ENCODE results near the gene DDAH1.

The DDAH1 gene

DNA sequence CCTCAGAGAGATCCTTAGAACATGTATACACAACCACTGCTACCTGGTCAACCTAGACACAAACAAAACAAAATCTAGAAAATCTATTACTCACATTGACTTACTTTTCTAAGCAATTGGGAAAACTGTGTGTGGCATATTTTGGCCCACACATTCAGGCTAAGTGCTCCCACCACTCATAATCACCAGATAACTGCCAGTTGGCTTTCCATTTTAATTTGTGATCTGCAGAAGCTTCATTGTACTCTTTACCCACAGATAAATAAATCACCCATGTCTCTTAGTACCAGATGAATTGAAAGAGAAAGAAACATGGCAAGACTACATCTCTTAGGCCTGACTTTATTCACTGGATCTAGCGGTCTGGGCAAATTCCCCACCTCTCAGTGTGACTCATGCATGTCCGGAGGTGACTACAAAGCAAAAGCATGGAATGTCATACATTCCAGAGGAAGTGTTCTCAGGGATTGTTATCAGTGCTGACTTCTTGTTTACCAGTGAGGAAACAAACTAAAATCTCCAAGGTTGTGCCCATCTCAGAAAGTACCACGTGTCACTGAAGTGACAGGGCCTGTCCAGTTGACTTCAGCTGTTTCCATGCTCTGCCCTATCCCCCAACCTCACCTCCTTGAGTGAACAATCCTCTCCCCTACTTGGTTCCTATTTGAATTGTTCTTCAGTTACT lies 136.1 kb downstream of the DDAH1 start:
- no peak for DNase-seq (ENCODE audit: low spot score)

DNA sequence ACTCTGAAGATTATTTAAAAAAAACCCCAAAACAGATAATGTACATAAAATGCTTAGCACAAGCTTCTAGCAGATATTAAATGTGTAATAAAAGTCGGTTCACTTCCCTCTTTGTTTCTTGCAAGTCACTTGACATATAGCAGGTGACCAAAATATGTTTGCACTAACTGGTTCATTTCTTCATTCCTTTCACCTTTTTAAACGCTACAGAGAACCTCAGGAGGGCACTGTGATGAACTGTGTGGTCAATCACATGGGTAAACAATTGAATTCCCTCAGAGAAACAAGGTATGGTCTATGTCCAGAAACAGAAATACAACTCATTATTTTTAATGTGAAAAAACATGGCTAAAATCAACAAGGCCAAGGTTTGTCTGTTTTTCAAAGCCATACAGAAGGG lies 137.2 kb downstream of the DDAH1 start:
- DNase-seq (ENCODE audit: low spot score) = no peak

DNA sequence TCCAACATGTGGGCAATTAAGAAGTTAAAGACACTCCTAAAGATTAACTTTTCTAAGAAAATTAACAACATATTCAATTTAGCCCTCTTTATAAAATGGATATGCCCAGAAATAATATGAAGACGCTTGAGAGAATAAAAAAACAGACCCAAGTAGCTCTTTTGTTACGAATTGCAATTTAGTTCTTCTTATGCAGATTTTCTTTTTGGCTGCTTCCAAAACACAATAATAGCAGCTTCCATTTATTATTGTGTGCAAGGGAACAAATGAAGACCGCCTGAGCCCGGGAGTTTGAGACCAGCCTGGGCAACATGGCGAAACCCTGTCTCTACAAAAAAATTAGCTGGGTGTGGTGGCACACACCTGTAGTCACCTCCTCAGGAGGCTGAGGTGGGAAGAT lies 138.1 kb downstream of the DDAH1 start:
- DNase-seq (ENCODE audit: low spot score) = no peak

DNA sequence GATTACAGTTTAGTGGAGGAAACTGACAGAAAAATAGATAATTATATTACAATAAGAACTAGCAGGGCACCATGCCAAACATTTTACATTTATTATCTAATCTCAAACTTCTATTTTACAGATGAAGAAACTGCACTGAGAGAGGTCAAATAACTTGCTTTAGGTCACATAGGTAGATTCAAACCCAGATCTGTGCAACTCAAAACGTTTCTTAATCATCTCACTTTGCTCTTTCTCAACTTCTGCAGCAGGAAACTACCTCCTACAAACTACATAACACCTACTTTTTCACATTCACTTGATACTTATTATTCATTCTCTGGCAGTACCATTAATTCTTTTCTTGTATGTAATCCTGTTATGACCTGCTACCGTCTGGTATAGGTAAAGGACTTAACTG lies 138.6 kb downstream of the DDAH1 start:
- DNase-seq (ENCODE audit: low spot score) = no peak

DNA sequence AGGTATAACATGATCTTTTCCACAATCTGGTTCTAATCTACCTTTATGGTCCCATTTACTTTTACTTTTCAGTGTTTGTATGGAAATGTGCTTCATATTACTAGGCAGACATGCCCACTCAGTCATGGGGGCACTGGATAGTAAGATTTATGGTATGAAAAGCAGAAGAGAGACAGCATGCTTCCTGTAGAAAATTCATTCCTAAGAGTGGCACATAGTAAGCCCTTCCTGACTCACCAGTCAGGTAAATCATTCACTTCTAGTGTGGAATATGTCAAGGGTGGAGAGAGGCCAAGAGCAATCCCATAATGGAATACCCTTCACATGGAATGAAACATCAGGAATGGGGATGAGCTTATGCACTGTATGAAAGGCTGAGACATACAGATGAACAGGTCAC lies 139.0 kb downstream of the DDAH1 start:
- no peak for DNase-seq (ENCODE audit: low spot score)

DNA sequence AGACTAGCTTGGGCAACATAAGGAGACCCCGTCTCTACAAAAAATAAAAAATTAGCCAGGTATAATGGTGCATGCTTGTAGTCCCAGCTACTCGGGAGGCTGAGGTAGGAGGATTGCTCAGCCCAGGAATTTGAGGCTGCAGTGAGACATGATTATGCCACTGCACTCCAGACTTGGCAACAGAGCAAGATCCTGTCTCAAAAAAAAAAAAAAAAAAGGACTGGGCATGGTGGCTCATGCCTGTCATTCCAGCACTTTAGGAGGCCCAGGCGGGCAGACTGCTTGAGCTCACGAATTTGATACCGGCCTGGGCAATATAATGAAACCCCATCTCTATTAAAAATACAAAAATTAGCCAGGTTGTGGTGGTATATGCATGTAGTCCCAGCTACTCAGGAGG lies 141.2 kb downstream of the DDAH1 start:
- no peak for DNase-seq (ENCODE audit: low spot score)

DNA sequence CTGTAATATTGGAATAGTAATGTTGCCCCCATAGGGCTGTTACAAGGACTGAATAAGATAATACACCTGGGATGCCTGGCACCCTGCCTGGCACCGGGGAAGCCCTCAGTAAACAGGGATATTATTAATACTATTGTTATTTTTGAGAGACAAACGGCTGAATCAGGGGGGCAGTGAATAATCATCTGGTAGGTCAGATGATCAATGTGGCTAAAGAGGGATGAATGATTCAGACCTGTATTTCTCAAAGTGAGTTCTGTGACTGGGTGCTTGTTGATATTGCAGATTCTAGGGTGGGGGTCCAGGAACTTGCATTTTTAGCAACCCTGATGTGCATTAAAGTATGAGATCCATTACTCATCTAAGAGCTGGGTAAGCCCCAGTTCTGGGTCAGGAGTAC lies 142.3 kb downstream of the DDAH1 start:
- DNase-seq (ENCODE audit: low spot score) = no peak

DNA sequence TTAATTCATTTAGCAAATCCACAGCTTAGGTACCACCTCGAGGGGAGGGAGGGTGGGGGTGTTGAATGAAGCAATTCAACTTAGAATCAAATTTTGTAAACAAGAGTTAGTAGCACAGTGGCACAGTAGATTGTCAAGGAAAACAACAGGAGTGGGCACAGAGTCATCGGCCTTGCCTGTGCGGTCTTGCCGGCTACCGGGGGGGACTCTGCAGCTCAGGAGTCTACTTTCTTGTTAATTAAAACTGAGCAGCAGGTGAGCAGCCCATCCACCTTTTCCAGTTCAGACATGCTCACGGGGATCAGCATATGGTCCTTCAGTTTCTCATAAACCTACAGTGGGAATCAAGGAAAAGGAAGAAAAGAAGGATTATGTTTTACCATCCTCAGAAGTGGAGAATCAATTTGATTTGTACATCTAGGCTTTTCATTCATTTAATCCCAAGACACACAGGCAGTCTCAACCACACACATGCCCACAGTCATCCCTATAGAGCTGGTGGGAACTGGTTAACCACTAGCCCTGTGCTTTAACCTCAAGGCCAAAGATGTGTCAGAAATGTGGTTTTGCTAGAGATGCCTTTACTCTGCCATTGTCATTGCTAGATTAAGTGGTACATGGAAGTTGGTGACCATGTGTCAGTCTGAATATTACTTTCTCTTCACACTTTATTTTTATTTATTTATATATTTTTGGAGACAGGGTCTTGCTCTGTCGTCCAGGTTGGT lies 143.6 kb downstream of the DDAH1 start:
- DNase-seq (ENCODE audit: low spot score) = no peak

DNA sequence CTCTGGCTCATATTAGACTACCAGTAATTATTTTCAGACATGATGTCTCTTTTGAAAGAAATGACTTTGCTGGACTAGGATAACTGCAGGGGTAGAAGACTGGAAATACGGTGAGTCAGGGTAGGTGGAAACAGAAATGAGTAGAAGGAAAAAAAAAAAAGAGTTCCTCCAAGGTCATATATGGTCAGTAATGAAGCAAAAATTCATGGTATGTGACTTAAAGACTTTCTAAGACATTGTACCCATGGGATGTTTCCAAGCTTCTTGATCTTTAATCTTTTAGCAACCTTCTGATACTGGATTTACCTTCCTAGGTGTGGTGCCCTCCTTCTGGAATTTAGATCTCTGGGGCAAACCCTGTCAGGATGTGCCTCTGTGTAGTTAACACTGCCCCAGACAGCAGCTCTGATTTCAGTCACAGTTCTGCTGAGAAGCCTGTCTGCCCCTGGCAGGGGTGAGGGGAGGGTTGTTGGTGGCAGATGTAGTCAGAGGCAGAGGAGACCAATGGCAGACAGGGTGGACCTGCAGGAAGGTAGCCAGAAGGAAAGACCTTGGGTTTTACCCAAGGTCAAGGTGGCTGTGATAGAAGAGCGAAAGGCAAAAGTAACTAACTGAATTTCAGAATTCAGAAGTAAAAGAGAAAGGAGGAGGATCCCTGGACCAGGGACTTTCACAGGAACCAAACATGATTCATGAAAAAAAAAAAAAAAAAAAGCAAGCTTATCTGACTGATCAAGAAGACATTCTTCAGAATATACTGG lies 144.4 kb downstream of the DDAH1 start:
- DNase-seq (ENCODE audit: low spot score) = no peak

DNA sequence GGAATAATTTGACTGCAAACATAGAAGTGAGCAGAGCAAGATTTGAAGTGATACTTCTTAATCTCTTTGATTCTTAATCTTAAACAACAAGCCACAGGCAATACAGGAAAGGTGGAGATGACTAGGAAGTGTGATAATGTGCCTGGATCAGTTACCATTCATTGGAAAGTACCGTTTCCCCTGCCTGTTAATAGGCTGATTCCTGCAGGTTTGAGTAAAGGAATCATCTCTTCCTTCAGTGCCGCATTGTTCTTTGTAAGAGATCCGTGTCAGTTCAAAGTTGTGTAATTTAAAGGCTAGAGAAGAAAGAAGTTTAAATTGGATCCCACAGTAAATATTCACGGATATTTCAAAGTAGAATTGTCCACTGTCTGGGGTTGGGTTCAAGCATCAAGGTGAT lies 145.0 kb downstream of the DDAH1 start:
- no peak for DNase-seq (ENCODE audit: low spot score)

DNA sequence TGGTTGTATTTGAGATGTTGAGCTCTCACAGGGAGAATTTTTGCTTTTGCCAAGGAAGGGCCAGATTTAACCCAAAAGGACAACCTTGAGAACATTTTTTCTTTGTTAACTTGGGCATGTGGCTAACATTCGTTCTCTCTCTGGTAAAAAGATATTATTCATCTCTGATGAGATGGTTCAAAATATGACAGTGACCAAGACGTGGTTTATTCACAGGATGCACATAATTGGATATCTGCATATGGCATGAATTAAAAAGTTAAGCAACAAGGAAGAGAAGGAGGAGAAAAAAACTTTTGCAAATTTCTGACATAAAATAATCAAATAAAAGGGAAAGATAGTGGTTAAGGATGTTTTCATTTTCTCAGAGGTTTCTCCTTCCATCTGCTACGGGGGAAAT lies 145.5 kb downstream of the DDAH1 start:
- no peak for DNase-seq (ENCODE audit: low spot score)

DNA sequence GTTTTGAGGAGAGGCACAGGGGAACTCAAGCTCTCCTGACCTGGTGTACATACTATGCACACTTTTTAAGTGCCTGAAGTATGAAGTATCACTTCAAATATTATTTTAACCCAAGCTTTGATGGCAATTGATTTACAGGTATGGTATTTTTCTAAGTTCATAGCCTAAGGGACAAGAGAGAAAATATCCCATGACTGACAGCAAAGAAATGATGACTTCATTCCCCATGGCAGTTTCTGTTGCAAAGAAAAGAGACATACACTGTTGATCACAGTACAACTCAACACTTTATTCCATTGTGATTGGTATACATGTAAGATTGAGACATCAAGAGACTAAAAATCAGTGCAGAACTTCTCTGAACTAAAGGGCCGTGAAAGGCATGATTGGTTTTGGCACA lies 146.7 kb downstream of the DDAH1 start:
- DNase-seq (ENCODE audit: low spot score) = no peak

DNA sequence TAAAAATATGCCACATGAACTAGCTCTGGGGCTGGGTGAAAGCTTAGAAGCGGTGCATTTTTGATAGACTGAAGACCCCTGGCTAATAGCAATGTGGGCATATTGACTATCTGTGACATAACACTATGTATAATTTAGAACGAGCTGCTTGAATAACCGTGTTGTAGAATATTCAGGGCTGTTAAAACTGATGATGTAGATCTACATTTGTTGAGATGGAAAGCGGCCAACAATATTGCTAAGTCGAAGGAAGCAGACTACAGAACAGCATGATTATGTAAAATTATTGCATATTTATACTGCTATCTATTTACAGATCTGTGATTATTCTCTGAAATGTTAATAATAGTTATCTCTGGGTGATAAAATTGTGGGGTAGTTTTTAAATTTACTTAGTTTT lies 147.4 kb downstream of the DDAH1 start:
- no peak for DNase-seq (ENCODE audit: low spot score)

DNA sequence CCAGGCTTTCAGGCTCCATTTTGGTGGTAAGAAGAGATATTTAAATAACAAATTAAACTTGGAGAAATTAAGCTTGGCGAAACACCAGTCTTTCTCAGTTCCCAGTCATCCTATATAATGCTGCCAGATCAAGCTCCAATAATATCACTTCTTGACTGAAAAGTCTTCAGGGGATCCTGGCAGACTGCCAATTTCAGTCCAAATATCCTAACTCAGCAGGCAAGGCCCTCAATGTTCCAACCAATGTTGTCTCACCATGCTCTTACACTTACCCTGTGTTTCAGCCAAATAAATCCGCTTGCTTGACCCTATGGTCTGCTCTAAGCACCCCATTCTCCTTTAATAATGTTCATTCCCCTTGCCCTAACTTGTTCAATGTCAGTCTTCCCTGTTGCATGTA lies 148.6 kb downstream of the DDAH1 start:
- no peak for DNase-seq (ENCODE audit: low spot score)

DNA sequence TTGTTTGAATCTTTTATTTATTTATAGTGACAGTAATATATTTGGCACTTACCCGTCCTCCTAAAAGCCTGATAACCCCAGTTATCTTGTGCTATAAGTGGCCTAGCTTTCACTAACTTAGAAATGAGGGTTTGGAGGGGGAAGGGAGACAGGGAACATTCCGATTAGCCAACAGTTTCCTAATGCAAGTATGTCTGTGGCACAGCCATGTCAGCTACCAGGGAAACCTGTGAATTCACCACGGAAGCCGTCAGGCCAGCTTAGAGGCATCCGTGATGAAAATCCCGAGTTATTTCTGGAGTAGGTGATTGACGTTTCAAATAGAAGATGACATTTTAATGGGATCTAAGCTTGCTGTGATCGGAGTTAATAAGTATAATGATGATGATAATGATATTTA lies 149.2 kb downstream of the DDAH1 start:
- no peak for DNase-seq (ENCODE audit: low spot score)

DNA sequence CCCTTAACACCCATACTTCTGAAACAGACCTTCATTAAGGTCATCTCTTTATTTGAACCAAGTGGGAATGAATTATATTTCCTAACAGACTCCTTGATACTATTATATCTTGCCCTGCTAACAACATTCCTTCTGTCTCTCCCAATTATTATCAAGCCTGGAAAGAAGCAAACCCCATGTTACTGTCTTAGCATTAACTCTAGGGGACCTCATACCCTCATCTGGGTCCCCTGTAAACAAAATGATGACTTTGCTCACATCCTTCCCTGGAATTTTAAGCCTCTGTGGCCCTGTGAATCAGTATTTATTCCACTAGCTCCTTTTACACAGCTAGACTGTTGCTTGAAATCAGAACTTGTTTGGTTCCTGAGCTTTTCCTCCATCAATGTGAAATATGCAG lies 150.2 kb downstream of the DDAH1 start:
- DNase-seq (ENCODE audit: low spot score) = no peak

DNA sequence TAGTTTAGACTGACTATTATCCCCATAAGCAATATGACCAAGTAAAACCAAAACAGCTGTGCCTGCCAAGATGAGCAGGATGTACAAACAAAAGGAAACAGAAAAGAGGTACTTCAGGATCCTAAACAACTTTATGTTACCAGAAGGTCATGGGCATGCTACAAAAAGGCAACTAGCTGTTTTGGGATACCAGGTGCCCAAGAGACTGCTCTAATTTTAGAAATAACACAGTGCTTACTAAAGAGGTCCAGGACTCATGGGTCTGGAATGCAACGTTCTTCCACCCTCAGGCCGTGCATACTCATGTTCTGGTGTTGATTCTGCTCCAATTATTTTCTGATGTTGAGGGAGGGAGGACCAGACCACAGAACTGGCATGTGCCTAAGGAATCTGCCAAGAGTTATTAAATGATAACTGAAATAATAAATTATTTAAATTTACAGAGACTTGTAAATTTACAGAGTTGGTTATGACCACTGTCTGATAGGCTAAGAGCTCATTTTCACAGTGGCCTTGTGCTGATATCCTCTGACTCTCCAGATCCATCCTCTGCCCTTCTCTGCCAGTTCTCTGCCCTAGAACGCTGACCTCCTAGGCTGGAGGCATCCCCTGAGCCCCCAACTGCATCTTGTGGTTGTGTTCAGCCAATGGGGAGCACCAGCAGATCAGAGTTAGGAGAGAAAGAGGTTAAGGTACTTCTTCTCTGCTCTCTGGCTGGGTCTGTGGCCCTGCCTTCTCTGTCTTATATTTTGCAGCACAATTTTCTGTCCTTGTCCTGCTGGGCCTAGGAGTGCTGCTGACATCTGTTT lies 150.9 kb downstream of the DDAH1 start:
- no peak for DNase-seq (ENCODE audit: low spot score)

DNA sequence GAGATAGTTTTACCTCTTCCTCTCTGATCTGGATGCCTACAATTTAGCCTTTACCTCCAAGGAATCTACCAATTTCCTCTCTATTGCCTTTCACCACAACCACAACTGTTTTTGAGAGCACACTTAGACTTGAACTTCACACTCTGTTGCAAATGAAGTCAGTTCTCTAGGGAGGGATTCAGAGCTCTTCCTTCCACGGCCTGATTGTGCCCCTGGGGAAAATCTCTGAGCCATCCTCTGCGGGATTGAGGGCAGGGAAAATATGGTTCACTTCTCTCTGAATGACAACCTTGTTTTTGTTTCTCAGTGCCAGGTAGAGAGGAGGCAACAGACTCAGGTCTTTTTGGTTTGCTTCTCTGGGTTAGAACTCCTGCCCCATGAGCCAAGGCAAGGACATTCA lies 153.1 kb downstream of the DDAH1 start:
- DNase-seq (ENCODE audit: low spot score) = no peak

DNA sequence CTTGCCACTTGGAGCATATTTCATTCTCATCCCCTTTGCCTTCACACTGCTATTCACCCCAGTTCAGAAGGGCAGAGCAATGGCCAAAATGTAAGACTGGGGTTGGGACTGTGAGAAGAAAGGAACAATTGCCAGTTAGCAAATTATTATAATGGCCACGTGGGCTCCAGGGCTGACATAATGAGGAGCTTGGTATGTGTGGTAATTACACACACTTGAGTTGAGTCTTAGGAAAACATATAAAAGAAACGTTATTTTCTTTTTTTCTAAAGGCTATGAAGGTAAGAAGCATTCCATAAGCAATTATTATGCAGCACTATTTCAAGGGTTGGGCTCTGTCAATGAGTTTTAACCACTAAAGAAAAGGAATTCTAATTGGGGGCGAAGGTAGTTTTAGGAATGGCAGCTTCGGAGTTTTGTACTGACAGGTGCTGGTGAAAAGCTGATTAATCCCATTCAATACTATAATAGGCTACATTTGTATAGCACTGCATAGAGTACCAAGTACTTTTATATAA lies 156.1 kb downstream of the DDAH1 start:
- no peak for DNase-seq (ENCODE audit: low spot score)

DNA sequence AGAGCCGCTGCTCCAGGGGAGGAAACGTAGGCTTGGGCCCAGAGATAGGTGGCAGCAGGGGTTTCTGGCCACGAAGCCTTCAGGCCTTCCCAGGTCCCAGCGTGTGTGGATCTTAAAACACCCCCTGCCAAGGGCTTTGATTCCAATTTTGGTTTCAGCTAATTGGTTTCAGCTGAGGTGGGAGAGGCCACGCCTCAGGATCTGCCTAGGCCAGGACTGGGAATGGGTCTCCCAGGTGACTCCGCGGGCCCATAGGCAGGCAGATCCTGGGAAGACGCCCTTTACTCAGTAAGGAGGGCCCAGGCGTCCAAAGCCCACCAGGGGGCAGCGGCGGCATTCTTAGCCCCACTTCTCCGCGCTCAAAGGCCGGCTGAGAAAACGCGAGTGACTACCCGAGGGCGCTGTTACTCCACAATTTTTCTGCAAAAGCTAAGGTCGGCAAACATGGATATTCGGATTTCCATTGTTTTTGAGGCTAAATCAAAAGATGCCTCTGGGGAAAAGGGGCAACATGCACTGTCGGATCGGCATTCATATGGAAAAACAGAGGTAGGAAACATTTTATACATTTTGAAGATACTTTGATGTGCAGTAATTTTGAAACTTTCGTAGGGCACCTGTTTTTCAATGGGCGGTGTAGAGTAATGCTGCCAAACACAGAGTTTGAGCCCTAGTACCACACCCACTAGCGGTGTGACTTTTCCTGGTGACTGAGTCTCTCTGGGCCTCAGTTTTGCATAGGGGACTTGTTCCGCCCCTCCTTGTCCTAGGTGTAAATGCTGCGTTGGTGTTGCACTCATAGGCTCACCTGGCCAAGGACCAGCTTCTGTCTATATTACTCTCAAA lies 156.7 kb downstream of the DDAH1 start:
- DNase-seq (ENCODE audit: low spot score) = peak; percentile 84

DNA sequence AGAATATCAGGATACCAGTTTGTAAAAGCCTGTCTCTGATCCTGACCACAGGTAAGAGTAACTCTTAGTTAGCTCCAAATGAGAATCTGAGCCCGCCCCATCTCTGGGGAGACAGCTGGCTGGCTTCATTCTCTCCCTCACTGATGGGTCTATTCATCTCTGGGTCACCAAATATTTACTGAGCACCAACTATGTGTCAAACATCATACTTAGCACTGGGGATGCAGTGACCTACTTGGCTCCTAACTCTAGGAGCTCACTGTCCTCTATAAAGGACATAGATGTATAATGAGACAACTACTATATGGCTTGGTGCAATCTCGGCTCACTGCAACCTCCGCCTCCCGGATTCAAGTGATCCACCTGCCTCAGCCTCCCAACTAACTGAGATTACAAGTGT lies 158.7 kb downstream of the DDAH1 start:
- DNase-seq (ENCODE audit: low spot score) = no peak

All from cerebellar cortex (tissue), 1 donor.